H1 (cell line): ENCODE measurements around the gene RAMACL.

Experiments used
- BRCA1 ChIP-seq: IDR thresholded peaks from 2 replicates; pipeline ENCODE4 v1.6.1; 2012; ENCODE audit warnings: low read depth, low read length, improper control_type of control experiment
- POLR2A ChIP-seq, 2 experiments: IDR thresholded peaks; 1 replicate in 1 of 2; 2 replicates in 1 of 2; pipeline ENCODE4 v1.6.1; 2011; ENCODE audit warnings: low read depth in 2 of 2, low read length in 2 of 2, mild to moderate bottlenecking in 2 of 2; ENCODE audit errors: control extremely low read depth in 1 of 2
- POLR2AphosphoS5 ChIP-seq: IDR thresholded peaks from 2 replicates; pipeline ENCODE4 v1.6.1; 2011; ENCODE audit warnings: low read depth, low read length
- RFX5 ChIP-seq: IDR thresholded peaks from 2 replicates; pipeline ENCODE4 v1.6.1; 2011; ENCODE audit warnings: low read depth, low read length, improper control_type of control experiment, borderline replicate concordance
- RNF2 ChIP-seq: fragments of 200-900, 300-1000 bp; sonication (generic); IDR thresholded peaks from 2 replicates; pipeline ENCODE4 v1.7.1; 2016; ENCODE audit warnings: borderline replicate concordance, low read depth, mild to moderate bottlenecking, antibody characterized with exemption, low read length; ENCODE audit not compliant: poor library complexity, severe bottlenecking; ENCODE audit errors: missing control alignments
- RXRA ChIP-seq: IDR thresholded peaks from 2 replicates; pipeline ENCODE4 v1.6.1; 2011; ENCODE audit warnings: low read depth, mild to moderate bottlenecking, low read length, moderate library complexity; ENCODE audit not compliant: insufficient read depth
- SIN3A ChIP-seq, 2 experiments: IDR thresholded peaks in 1 of 2; conservative IDR thresholded peaks in 1 of 2; 2 replicates each; pipeline ENCODE4 v1.6.1; 2011 to 2012; ENCODE audit warnings: low read length in 2 of 2, improper control_type of control experiment in 1 of 2, low read depth in 1 of 2, mild to moderate bottlenecking in 1 of 2
- SP1 ChIP-seq: IDR thresholded peaks from 2 replicates; pipeline ENCODE4 v1.6.1; 2011; ENCODE audit warnings: low read depth, low read length
- TF ChIP-seq, protein P1 (sequence below), 3 experiments: IDR thresholded peaks; 1 replicate in 2 of 3; 2 replicates in 1 of 3; pipeline versions ENCODE4 v1.5.1 to v1.6.1; 2011; ENCODE audit warnings: low read length in 3 of 3, mild to moderate bottlenecking in 3 of 3, inconsistent platforms in 2 of 3, low read depth in 1 of 3, moderate library complexity in 1 of 3; ENCODE audit not compliant: insufficient read depth in 1 of 3; ENCODE audit errors: control extremely low read depth in 1 of 3

DNA sequence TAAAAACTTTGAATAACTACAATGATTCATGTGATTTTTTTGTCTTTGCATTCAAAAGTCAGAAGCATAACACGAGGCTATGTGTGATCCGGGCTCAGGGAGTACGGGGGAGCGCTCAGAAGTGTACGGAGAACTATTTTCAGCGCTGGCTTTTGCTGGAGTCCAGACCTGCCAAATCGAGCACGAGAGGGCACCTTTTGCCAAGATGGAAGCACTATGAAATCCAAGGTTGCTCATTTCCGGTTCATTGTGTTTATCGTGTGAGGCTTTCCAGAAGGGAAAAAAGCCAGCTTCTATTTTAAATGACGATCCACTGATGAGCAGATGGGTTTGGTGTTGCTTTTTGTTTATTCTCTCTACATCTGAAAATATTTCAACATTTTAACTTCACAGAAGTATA lies 11.3 kb downstream of the RAMACL start:
- TF ChIP-seq POLR2AphosphoS5 (no peak), SP1 (no peak), POLR2A (IDR thresholded peaks at IDR 0.05; ENCODE audit: control extremely low read depth in 1 of 2, low read depth in 2 of 2, low read length in 2 of 2) (no peak), SIN3A (conservative IDR thresholded peaks at IDR 0.05 in 1 of 2, IDR thresholded peaks at IDR 0.05 in 1 of 2; ENCODE audit: low read depth in 1 of 2, low read length in 2 of 2) (no peak), RXRA (no peak), BRCA1 (no peak), RNF2 (no peak), RFX5 (no peak)
- TF ChIP-seq, protein P1, sequence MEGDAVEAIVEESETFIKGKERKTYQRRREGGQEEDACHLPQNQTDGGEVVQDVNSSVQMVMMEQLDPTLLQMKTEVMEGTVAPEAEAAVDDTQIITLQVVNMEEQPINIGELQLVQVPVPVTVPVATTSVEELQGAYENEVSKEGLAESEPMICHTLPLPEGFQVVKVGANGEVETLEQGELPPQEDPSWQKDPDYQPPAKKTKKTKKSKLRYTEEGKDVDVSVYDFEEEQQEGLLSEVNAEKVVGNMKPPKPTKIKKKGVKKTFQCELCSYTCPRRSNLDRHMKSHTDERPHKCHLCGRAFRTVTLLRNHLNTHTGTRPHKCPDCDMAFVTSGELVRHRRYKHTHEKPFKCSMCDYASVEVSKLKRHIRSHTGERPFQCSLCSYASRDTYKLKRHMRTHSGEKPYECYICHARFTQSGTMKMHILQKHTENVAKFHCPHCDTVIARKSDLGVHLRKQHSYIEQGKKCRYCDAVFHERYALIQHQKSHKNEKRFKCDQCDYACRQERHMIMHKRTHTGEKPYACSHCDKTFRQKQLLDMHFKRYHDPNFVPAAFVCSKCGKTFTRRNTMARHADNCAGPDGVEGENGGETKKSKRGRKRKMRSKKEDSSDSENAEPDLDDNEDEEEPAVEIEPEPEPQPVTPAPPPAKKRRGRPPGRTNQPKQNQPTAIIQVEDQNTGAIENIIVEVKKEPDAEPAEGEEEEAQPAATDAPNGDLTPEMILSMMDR (IDR thresholded peaks at IDR 0.05; ENCODE audit: control extremely low read depth in 1 of 3, insufficient read depth in 1 of 3, low read depth in 1 of 3, low read length in 3 of 3): no peak
